ENCODE results near the gene GOLGA2.
"Not testable (repeated sequence)": the region's sequence is repeated elsewhere in the genome, so short reads cannot be mapped to it uniquely, and the experiment has no call there.

The GOLGA2 gene

DNA sequence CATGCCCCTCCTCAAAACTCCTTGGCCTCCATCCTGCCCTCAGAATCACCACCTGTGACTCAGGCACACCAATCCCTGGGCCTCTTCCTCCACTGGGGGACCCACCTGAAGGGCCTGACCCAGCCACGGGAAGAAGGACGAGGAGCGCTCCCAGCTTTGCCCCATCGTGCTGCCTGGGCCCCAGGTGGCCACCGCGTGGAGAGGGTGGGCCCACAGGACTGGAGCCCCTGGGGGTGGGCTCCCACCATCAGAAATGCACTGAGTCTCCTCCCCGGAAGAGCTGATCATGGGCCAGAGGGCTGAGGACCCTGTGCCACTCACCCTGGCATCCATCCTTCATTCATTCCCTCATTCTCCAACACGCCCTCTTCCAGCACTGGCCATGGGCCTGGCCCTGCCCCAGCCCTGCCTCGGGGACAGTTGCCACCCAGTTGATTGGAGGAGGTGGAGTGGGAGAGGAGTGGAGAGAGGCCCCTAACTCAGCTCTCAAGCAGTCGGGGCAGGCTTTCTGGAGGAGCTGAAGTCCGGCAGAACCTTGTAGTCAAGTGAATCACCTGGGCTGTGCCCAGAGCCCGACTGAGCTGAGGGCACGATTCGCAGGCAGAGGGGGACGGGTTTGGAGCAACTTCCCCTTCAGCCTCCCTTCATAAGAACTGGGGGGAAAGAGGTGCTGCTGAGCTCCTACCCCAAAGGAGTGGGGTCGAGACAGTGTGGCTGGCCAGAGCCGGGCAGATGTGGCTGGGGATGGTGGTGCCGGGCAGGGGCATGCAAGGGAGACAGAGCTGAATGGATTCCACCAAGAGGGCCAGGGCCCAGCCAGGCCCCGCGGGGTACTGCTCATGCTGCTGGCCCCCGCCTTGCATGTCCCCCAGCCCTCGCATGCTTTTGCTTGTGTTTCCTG, 43.0 kb downstream of the GOLGA2 start:
- TF ChIP-seq CTCF (conservative IDR thresholded peaks at IDR 0.05; ENCODE audit: low read depth, low read length), result no peak
- DNase-seq (ENCODE audit: low read depth), result no peak
- H3K4me3 ChIP-seq (ENCODE audit: low read length), result no peak overlapping the region

GRCh38 chr9:128231638-128232527, 43.9 kb downstream of the GOLGA2 start:
- no peak for TF ChIP-seq CTCF (conservative IDR thresholded peaks at IDR 0.05; ENCODE audit: low read depth, low read length)
- H3K4me3 ChIP-seq (ENCODE audit: low read length), result no peak overlapping the region
- no peak for DNase-seq (ENCODE audit: low read depth)

DNA sequence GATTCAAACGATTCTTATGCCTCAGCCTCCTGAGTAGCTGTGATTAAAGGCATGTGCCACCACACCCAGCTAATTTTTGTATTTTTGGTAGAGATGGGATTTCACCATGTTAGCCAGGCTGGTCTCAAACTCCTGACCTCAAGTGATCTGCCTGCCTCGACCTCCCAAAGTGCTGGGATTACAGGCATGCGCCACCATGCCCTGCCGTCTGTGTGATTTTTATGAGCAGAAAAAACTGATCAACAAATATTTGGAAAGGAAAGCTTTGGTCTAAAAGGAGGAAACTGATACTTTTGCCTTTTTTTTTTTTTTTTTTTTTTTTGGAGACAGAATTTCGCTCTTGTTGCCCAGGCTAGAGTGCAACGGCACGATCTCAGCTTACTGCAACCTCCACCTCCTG, 44.9 kb downstream of the GOLGA2 start:
- DNase-seq (ENCODE audit: low read depth); H3K4me3 ChIP-seq (ENCODE audit: low read length): not testable (repeated sequence)

- H3K4me3 ChIP-seq (ENCODE audit: low read length), result no peak overlapping the region
- no peak for TF ChIP-seq CTCF (conservative IDR thresholded peaks at IDR 0.05; ENCODE audit: low read depth, low read length)
- DNase-seq (ENCODE audit: low read depth), result no peak
Measured at GRCh38 chr9:128226412-128226801, 49.4 kb downstream of the GOLGA2 start.

DNA sequence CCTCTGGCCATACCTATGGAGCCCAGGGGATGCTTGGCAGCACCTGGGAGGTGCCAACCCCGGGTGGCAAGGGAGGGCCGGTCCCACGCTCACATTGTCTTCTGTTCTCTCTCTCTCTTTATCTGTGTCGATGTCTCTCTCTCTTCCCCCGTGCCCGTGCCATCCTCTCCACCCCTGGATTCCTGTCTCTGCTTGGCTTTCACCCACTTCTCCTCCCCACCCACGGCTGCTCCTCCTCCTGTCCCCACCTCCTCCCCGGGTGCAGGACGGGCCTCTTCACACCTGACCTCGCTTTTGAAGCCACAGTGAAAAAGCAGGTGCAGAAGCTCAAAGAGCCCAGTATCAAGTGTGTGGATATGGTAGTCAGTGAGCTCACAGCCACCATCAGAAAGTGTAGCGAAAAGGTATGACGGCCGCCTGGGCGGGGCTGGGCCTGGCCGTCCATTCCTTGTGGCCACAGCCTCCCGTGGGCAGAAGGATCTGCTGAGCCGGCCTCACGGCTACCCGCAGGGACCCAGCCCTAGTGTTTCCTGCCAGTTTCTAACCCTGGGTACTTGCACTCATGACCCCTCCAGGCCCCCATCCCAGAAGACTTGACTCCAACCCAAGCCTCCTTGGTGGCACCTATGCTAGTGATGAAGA, 49.9 kb downstream of the GOLGA2 start:
- H3K4me3 ChIP-seq (ENCODE audit: low read length), result no peak overlapping the region
- no peak for DNase-seq (ENCODE audit: low read depth)
- TF ChIP-seq CTCF (conservative IDR thresholded peaks at IDR 0.05; ENCODE audit: low read depth, low read length), result no peak

GRCh38 chr9:128224877-128225276, 50.9 kb downstream of the GOLGA2 start:
- no peak overlapping the region for H3K4me3 ChIP-seq (ENCODE audit: low read length)
- no peak for TF ChIP-seq CTCF (conservative IDR thresholded peaks at IDR 0.05; ENCODE audit: low read depth, low read length)
- DNase-seq (ENCODE audit: low read depth), result no peak
